GM12878 (cell line): ENCODE results near the gene ZNF888. TPM values are rescaled to one million over a fixed set of nuclear protein-coding genes. Genes with fewer than 3 reads are reported as not detected.

Experiments
- BHLHE40 ChIP-seq, 2 experiments: fragments of 450-650 bp in 1 of 2; IDR thresholded peaks; 2 replicates each; pipeline ENCODE4 v1.6.1; 2011 to 2017; ENCODE audit warnings: low read depth in 2 of 2, borderline replicate concordance in 1 of 2, improper control_type of control experiment in 1 of 2, low read length in 1 of 2, mild to moderate bottlenecking in 1 of 2
- GATAD2B ChIP-seq: fragments of 450-650 bp; conservative IDR thresholded peaks from 2 replicates; pipeline ENCODE4 v1.6.1; 2017; ENCODE audit warnings: low read depth, mild to moderate bottlenecking, moderate library complexity
- HDGF ChIP-seq: fragments of 450-650 bp; IDR thresholded peaks from 2 replicates; pipeline ENCODE4 v1.6.1; 2016; ENCODE audit warnings: antibody characterized with exemption
- IKZF2 ChIP-seq, 2 experiments: fragments of 450-650 bp; IDR thresholded peaks; 2 replicates each; pipeline ENCODE4 v1.6.1; 2017; ENCODE audit warnings: mild to moderate bottlenecking in 2 of 2, moderate library complexity in 2 of 2
- LARP7 ChIP-seq: fragments of 450-650 bp; IDR thresholded peaks from 2 replicates; pipeline ENCODE4 v1.6.1; 2017; ENCODE audit warnings: mild to moderate bottlenecking
- MLLT1 ChIP-seq: fragments of 450-650 bp; IDR thresholded peaks from 2 replicates; pipeline ENCODE4 v1.6.1; 2016; ENCODE audit warnings: mild to moderate bottlenecking
- NR2F1 ChIP-seq: fragments of 450-650 bp; conservative IDR thresholded peaks from 2 replicates; pipeline ENCODE4 v1.6.1; 2017; ENCODE audit warnings: mild to moderate bottlenecking
- POU2F2 ChIP-seq: IDR thresholded peaks from 3 replicates; pipeline ENCODE4 v1.6.1; 2011; ENCODE audit warnings: low read depth, mild to moderate bottlenecking, low read length, borderline replicate concordance
- RB1 ChIP-seq: fragments of 450-650 bp; formaldehyde crosslinking; IDR thresholded peaks from 2 replicates; pipeline ENCODE4 v1.6.1; 2017; ENCODE audit warnings: mild to moderate bottlenecking, borderline replicate concordance
- RUNX3 ChIP-seq: IDR thresholded peaks from 2 replicates; pipeline ENCODE4 v1.6.1; 2012; ENCODE audit warnings: low read length, inconsistent platforms
- SMAD5 ChIP-seq: IDR thresholded peaks from 2 replicates; pipeline ENCODE4 v1.6.1; 2016; ENCODE audit warnings: antibody characterized with exemption, low read depth
- SP1 ChIP-seq: IDR thresholded peaks from one replicate; pipeline ENCODE4 v1.6.1; 2011; ENCODE audit warnings: low read depth, low read length
- TAF1 ChIP-seq: IDR thresholded peaks from 2 replicates; pipeline ENCODE4 v1.6.1; 2011; ENCODE audit warnings: mild to moderate bottlenecking, low read depth, low read length, borderline replicate concordance
- ZBTB40 ChIP-seq: fragments of 450-650 bp; IDR thresholded peaks from 2 replicates; pipeline ENCODE4 v1.6.1; 2016; ENCODE audit warnings: mild to moderate bottlenecking, moderate library complexity, borderline replicate concordance
- ZSCAN29 ChIP-seq: fragments of 450-650 bp; IDR thresholded peaks from 2 replicates; pipeline ENCODE4 v1.6.1; 2017; ENCODE audit warnings: mild to moderate bottlenecking, moderate library complexity
- polyA plus RNA-seq, 11 experiments: library from polyadenylated mRNA; depleted of rRNA in 4 of 11; unstranded in 6 of 11; stranded (reverse) in 5 of 11; fragments of >200 nt; fragmentation: Nextera tagmentation in 4 of 11; fragmentation: Illumina TruSeq in 1 of 11; extraction: Ambion mirVana in 4 of 11; extraction: Trizol in 1 of 11; gene quantifications; 1 replicate in 1 of 11; 2 replicates in 10 of 11; pipeline versions ENCODE4 v1.2.1 to v1.2.3, GENCODE V29; 2011 to 2016; ENCODE audit warnings: inconsistent platforms in 2 of 11, missing spikeins in 2 of 11, low read depth in 1 of 11
- total RNA-seq, 4 experiments: library from RNA; depleted of rRNA in 3 of 4; stranded (reverse); fragments of >200 nt in 3 of 4; fragmentation: Illumina TruSeq in 1 of 4; extraction: Trizol in 1 of 4; gene quantifications; 2 replicates each; pipeline versions ENCODE4 v1.2.1 to v1.2.3, GENCODE V29; 2013 to 2021
- TF ChIP-seq, protein P1 (sequence below): fragments of 450-650 bp; IDR thresholded peaks from 2 replicates; pipeline ENCODE4 v1.6.1; 2017; ENCODE audit warnings: mild to moderate bottlenecking, low read depth, inconsistent platforms; ENCODE audit not compliant: poor library complexity, severe bottlenecking
- TF ChIP-seq, protein P2 (sequence below): fragments of 450-650 bp; conservative IDR thresholded peaks from 2 replicates; pipeline ENCODE4 v1.6.1; 2017; ENCODE audit warnings: mild to moderate bottlenecking, moderate library complexity
- TF ChIP-seq, protein P3 (sequence below): IDR thresholded peaks from 2 replicates; pipeline ENCODE4 v1.6.1; 2011; ENCODE audit warnings: mild to moderate bottlenecking, low read depth, low read length, moderate library complexity; ENCODE audit not compliant: insufficient replicate concordance

The ZNF888 gene
- total and polyA plus RNA-seq, 10 of the 15 experiments (the other 5 are each of a cell fraction or from before 2014, with no cell fraction given): 0.26 to 4.3 (median 2.7) TPM

DNA sequence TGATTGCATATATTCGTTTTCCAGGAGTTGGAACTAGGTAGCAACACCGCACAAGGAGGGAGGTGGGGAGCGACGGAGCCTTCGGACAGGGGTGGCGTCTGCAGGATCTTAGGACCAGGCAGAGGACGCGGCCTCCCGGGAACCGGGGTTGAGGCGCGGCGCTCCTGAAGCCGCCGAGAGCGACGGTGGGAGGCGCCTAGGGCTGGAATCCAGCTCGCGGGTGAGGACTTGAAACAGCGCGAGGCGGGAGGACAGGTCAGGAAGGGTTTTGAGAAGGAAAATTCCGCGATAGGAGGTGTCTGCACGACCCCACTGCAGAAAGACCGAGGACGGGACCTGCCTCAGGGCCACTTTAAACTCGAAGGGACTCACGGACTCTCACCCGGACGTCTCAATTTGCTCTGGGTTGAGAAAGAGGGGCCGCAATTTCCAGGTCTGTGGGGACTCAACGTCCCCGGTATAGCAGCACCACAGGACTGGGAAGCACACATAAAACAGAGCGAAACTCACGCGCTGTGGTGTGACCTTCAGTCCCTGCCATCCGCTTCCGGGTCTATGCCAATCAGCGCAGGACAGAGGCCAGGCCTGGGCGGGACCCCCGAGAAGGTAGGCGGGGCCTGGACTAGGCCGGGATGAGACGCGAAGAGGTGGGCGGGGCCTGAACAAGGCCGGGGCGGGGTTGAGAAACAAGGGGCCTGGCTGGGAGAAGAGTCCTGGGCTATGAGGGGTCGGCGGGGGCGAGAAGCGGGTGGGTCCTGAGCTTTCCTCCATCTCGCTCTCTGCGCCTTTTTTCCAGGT is 25.9 kb downstream of the ZNF888 start, which contains the start of gene ZNF320 (continued):
- TF ChIP-seq, protein P1, sequence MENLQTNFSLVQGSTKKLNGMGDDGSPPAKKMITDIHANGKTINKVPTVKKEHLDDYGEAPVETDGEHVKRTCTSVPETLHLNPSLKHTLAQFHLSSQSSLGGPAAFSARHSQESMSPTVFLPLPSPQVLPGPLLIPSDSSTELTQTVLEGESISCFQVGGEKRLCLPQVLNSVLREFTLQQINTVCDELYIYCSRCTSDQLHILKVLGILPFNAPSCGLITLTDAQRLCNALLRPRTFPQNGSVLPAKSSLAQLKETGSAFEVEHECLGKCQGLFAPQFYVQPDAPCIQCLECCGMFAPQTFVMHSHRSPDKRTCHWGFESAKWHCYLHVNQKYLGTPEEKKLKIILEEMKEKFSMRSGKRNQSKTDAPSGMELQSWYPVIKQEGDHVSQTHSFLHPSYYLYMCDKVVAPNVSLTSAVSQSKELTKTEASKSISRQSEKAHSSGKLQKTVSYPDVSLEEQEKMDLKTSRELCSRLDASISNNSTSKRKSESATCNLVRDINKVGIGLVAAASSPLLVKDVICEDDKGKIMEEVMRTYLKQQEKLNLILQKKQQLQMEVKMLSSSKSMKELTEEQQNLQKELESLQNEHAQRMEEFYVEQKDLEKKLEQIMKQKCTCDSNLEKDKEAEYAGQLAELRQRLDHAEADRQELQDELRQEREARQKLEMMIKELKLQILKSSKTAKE: no peak
- TF ChIP-seq, protein P2, sequence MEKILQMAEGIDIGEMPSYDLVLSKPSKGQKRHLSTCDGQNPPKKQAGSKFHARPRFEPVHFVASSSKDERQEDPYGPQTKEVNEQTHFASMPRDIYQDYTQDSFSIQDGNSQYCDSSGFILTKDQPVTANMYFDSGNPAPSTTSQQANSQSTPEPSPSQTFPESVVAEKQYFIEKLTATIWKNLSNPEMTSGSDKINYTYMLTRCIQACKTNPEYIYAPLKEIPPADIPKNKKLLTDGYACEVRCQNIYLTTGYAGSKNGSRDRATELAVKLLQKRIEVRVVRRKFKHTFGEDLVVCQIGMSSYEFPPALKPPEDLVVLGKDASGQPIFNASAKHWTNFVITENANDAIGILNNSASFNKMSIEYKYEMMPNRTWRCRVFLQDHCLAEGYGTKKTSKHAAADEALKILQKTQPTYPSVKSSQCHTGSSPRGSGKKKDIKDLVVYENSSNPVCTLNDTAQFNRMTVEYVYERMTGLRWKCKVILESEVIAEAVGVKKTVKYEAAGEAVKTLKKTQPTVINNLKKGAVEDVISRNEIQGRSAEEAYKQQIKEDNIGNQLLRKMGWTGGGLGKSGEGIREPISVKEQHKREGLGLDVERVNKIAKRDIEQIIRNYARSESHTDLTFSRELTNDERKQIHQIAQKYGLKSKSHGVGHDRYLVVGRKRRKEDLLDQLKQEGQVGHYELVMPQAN: peak; percentile 61; the same call in 1 of the 2 replicates
- TF ChIP-seq ZBTB40 (peak; percentile 82), POU2F2 (peak; percentile 56; the same call in 1 of the 3 replicates), IKZF2 (IDR thresholded peaks at IDR 0.05) (0 out of 4 replicates have a peak, but pooled peaks of 1 of the 2 experiments have one; percentile 25), NR2F1 (peak; percentile 83), TAF1 (peak; percentile 51; the same call in 1 of the 2 replicates), MLLT1 (peak; percentile 40; the same call in 1 of the 2 replicates), LARP7 (peak; percentile 59; the same call in 1 of the 2 replicates), SP1 (peak; percentile 43), GATAD2B (0 out of 2 replicates have a peak, but pooled peaks have one; percentile 38), BHLHE40 (IDR thresholded peaks at IDR 0.05; ENCODE audit: borderline replicate concordance in 1 of 2, low read depth in 2 of 2, low read length in 1 of 2) (peak; percentile 83 to 89), RB1 (no peak), ZSCAN29 (0 out of 2 replicates have a peak, but pooled peaks have one; percentile 8), HDGF (peak; percentile 85), SMAD5 (0 out of 2 replicates have a peak, but pooled peaks have one; percentile 43), RUNX3 (no peak)
- TF ChIP-seq, protein P3, sequence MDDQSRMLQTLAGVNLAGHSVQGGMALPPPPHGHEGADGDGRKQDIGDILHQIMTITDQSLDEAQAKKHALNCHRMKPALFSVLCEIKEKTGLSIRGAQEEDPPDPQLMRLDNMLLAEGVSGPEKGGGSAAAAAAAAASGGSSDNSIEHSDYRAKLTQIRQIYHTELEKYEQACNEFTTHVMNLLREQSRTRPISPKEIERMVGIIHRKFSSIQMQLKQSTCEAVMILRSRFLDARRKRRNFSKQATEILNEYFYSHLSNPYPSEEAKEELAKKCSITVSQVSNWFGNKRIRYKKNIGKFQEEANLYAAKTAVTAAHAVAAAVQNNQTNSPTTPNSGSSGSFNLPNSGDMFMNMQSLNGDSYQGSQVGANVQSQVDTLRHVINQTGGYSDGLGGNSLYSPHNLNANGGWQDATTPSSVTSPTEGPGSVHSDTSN: peak; percentile 76
